Right kidney (tissue), 9 donors: ENCODE results near the gene BRINP3.
"Not testable (repeated sequence)": the region's sequence is repeated elsewhere in the genome, so short reads cannot be mapped to it uniquely, and the experiment has no call there.

Source experiments
- DNase-seq: peaks from one replicate; pipeline ENCODE4 v3.0.0-alpha.2; 2016
- long read RNA-seq, 8 donors: transcript quantifications; one replicate each; lab custom pipeline, GENCODE V29; 2026

Gene BRINP3
- long read RNA-seq, donor 1, result 0 reads
- long read RNA-seq, donor 2, result 0 reads
- long read RNA-seq, donor 3, partial matches to known transcripts, result 0 of 1 reads
- long read RNA-seq, donor 3, other reads (novel, unspliced or antisense), result 0 of 1 reads
- long read RNA-seq, donor 4, result 0 reads
- long read RNA-seq, donor 5, result 0 reads
- long read RNA-seq, donor 6, result 0 reads
- long read RNA-seq, donor 7, partial matches to known transcripts, result 0 of 1 reads
- long read RNA-seq, donor 7, other reads (novel, unspliced or antisense), result 0 of 1 reads
- long read RNA-seq, donor 8, result 0 reads

- DNase-seq, result peak; percentile 28
These were observed at the start of gene BRINP3 for GRCh38 chr1:190477762-190478148. TSS of gene BRINP3 (minus strand) at chr1:190477864.

- DNase-seq, result no peak
These were observed 33.9 kb upstream of the BRINP3 start for GRCh38 chr1:190511554-190511953.

DNA sequence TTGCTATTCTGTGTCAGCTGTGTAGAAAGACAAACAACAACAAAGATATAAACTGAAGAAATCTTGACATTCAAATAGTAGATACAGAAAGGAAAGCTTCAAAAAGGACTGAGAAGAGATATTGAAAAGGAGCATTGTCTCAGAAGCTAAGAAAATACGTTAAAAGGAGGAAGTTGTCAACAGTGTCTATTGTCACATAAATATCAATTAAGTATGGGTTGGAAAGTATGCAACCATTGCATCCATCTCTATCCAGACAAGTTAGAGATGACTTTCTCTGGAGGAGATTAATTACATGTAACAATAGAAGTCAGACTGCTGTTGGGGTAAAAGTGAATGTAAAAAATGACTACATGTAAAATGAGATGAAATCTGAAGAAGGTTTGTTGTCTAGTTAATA, 29.7 kb upstream of the BRINP3 start:
- DNase-seq, result no peak

GRCh38 chr1:190504539-190504938, 26.9 kb upstream of the BRINP3 start:
- DNase-seq, result not testable (repeated sequence)

- DNase-seq, result no peak
These were observed 19.9 kb upstream of the BRINP3 start for GRCh38 chr1:190497565-190497964.

- DNase-seq, result no peak
These were observed 16.8 kb upstream of the BRINP3 start for GRCh38 chr1:190494451-190494850.

DNA sequence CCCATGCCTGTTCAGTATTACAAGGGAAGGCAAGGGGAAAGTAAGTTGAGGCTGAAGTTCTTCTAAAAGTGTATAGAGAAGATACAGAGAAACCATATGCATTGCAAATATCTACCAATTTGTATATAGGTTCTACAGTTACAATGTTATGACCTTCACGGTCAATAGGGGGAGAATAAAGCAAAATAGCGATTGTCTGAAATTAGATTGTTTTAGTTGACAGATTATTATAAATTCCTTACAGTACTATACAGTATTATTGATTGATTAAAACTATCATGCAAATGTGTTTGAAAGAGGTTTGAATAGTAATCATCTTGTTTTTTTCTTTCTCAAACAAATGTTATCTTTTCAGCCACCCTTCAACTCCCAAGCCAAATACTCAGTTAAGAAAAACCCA, 13.7 kb upstream of the BRINP3 start:
- no peak for DNase-seq

DNA sequence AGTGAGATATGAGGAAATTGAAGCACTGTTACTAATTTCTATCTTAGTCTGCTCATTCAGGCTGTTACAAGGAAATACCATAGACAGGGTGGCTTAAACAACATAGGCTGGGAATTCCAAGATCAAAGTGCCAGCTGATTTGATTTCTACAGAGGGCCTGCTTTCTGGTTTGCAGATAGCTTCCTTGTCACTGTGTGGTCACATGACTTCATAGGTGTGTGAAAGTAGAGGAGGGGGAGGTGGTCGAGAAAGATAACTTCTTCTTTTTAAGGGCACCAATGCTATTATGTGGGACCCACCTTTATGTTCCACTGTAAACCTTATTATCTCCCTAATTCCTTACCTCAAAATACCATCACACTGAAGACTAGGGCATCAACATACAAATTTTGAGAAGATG, 6.4 kb upstream of the BRINP3 start:
- no peak for DNase-seq

DNA sequence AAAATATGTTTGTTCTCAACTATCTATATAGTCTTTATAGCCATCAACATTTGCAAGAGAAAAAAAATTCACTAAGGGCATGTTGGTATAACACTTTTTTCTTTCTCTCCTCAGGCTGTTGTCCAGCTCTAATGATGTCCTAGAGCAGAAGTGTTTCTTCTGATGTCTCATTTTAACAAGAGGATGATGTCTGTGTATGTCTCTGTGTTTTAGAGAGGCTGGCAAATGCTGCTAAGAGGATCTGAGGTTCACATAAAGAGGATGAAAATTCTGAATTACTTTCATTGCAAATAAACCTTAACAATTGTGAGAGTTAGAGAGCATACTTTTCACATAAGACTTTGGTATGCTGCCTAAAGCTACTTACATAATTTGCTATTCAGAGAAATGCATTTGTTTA, 2.6 kb upstream of the BRINP3 start:
- no peak for DNase-seq

- no peak for DNase-seq
These were observed 1.9 kb upstream of the BRINP3 start for GRCh38 chr1:190479516-190479915.

GRCh38 chr1:190479050-190479397, 1.4 kb upstream of the BRINP3 start:
- DNase-seq, result no peak

DNA sequence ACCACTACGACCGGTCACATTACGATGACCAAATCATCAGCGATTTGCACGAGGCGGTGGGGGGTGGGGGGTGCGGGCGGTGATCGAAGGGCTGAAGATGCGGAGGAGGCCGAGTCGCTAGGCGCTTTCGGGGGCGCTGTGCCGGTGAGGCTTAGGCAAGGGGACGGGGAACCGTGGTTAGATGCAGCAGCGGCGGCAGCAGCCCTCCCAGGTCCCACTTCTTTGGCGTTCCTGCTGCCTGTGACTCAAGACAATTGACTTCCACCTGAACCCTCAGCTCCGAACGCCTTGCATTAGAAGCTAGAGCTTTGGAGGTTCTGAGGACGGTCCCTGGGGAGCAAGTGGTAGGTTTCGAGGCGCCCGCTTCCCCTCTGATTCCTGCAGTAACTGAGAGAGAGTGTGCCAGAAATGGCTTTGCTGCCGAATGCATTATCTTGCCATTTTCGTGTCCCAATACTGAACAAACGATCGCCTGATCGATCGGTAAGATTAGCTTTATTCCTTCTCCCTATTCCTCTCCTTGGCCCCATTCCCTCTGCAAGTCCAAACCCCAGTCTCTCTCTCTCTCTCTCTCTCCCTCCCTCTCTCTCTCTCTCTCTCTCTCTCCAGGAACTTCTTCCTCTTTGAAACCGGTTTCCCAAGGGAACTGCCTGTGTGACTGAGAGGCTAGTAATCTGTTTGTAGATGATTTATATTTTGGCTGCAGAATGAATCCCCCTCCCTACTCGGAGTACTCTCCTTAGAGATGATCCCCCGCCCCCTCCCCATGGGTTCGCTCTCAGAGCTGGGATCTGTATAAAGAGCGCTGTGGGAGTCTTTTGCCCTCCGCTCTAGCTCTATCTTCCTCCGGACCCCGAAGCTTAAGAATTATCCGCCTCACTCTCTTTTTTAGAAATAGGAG, 735 bp upstream of the BRINP3 start:
- DNase-seq, result peak; percentile 70

DNA sequence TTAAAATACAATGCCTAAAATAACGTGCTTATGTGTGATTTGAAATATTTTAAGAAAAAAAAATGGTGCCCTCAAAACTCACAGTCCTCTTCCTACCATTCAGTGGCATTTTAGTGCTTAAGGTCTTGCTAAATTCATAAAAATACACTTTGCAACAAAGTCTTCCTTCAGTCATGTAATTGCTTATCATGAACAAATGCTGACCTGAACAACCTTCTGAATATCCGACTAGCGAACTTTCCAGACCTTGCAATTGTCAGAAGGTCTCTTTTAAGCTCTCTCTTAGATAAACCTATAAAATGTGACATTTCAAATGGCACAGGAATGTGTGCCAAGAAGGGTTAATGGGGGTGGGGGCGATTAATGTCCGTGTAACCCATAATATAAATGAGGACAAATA, 858 bp downstream of the BRINP3 start:
- DNase-seq, result no peak

DNA sequence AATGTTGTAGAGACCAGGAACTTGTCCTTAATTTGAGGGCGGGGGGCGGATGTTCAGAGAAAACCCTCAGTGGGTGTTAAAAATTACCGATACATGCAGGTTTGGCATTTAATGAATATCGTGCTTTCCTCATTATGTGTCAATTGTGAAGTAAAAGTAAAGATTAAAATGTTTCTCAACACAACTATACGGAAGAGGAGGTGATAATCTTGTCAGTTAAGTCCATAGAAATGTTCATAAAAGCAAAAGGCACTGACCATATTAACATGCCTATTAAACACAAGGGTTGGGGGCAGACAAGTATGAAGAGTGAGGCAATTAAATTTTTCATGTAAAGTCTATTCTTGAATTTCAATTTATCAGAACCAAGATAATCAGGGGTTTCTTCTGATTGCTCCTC, 1.3 kb downstream of the BRINP3 start:
- no peak for DNase-seq

DNA sequence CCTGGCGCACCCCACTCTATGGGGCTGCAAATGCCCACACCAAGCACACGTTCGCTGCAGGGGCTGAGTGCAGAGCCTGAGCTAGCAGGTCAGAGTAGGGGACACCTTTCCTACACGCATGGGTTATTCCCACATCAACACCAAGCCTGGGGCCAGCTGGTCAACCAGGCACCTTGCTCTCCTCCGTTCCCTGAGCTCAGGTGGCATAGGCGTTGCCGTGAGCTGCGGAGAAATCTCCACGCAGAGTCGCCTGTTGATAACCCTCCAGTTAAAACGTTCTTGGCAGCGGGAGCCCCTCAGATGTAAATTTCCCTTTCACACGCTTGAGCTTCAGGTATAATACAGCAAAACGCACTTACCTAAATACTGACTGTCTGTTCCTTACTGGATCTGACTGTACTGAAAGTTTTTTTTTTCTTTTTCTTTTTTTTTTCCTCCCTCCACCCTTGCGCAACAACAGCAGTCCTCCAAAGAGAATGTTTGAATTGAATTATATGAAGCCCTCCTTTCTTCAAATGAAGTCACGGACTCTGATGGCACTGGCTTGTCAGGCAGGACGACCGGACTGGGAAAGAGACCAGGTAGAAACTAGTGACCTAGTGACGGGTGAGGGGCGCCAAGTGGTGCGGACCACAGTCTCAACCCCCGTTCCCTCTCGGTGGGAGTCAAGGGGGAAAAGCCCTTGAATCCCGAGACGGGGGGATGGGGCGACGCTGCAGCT, 2.1 kb downstream of the BRINP3 start:
- peak; percentile 53 for DNase-seq

DNA sequence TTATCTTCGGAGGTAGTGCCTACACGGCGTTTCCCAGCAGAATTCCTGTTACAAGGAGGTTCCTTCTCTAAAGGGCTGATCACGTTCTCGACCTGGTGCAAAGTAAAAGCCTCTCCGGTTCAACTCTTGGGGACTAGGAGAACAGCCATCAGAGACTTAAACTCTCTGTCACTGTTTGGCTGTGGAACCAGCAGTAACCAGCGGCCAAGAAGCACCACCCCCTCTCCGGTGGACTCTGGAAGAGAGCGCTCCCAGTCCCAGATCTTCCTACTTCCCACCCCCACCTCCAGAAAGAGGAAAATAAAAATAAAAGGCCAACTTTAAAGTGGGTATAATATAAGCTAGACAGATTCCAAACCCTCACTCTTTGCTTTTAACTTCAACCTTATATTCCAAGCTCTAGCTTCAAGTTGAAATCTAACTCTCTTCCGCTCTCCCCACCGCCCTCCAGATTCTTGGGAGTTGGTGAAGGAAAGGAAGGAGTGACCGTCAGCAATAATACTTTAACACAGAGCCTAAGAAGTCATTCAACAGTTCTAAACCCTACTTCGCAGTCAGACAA, 2.9 kb downstream of the BRINP3 start:
- DNase-seq, result peak; percentile 35

GRCh38 chr1:190474010-190474409, 3.7 kb downstream of the BRINP3 start:
- no peak for DNase-seq

- no peak for DNase-seq
These were observed 5.2 kb downstream of the BRINP3 start for GRCh38 chr1:190472494-190472893.

DNA sequence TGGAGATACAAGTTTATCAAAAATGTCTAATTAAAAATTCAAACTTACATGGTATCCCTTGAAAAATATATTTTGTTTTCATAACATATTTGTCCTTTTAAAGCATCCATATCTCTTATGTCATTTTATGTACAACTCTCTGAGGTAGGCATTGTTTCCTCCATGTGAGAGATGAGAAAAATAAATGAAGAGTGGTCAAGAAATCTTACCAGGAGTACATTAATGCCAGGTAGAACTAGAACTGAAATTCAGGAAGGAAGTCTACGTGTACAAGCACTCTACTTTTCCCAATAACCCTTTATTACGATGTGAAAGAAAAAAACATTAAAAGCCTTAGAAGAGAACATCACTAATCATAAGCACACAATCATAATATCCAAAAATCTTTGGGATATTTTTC, 5.6 kb downstream of the BRINP3 start:
- DNase-seq, result no peak

DNA sequence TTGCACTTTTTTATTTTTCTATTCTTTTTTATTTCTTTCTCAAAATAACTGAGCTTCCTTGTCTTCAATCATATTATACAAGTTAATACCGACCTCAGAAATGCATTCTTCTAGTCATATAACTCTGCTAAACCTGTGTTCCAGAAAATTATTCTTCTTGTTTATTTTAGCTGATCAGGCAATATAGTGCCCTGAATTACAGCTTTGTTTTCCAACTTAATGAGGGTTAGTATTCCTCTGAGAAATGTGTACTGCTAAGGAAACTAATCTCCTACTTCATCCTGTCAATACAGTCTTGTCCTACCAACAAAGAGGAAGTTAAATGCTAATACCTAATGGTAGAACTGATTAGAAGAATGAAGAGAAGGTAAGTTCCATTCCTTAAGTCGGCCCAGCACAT, 13.0 kb downstream of the BRINP3 start:
- no peak for DNase-seq

- DNase-seq, result no peak
These were observed 21.5 kb downstream of the BRINP3 start for GRCh38 chr1:190456129-190456528.

- no peak for DNase-seq
These were observed 22.0 kb downstream of the BRINP3 start for GRCh38 chr1:190455631-190456030.

DNA sequence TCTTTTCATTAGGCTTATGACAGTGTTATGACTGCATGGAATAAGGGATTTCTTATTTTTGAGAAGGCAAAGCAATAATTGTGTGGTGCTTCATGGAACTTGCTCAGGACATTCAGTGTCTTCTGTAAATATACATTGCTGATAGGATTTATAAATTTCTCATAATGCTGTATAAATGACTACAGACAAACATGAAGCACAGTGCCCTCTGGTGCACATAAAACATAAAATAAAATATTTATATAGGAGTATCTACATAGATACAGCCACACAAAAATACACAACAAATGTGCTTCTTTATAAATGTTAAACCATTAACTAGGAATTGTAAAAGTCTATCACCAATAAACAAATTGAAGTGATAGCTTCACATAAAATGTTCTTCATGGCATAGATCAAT, 24.1 kb downstream of the BRINP3 start:
- no peak for DNase-seq
